ENCODE results near the gene TUT4.
"Not testable (repeated sequence)": the region's sequence is repeated elsewhere in the genome, so short reads cannot be mapped to it uniquely, and the experiment has no call there.

Gene TUT4

DNA sequence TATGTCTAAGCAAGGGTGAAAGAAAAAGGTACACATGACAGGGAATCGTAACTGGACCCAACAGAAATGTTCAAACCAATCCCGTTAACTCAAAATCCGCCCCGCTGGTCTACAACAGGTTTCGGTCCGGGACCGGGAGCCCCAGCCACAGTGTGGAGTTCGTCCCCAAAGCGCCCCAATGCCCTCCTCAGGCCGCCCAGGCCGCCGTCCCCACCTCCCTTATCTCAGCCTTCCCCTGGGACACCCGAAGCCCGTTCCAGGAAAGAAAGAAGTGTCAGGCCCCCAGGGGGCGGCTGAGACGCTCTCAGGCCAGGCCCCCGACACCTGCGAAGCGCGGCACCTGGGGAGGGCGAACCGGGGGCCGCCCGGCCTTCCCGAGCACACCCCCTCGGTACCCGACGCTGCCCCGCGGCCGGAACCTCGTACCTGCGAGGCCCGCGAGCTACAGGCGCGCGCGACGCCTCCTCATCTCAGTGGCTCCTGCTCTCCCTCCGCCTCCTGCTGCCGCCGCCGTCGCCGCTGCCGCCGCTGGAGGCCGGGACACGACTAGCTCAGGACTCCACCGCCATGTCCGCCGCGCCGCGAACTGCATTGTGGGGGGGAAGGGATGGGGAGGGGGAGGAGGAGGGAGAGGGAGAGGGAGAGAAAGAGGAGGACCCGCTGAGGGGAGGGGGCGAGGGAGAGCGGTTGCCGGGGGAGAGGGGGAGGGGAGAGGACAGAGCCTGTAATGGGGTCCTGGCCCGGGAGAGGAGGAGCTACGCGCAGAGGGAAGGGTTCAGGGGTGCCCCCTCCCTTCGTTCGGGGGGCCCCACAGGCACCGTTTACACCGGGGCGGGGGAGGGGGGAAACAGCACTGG lies at the start of gene TUT4:
Gene TUT4, minus strand, starts transcription at position 588 of the 857 bp plus-strand sequence. CDS start 26,812 bp downstream, outside the sequence.
- DNase-seq: peak; percentile 68

GRCh38 chr1:52601991-52602855 lies 49.3 kb upstream of the TUT4 start, which contains the start of gene GPX7:
Gene GPX7 (plus strand): TSS chr1:52602371. CDS start chr1:52602410, 39 bp downstream.
- peak; percentile 59 for DNase-seq

- no peak for DNase-seq
Observed at GRCh38 chr1:52601519-52601918, 48.6 kb upstream of the TUT4 start.

GRCh38 chr1:52600533-52601179 lies 47.8 kb upstream of the TUT4 start:
- DNase-seq: no peak

GRCh38 chr1:52599236-52599635 lies 46.3 kb upstream of the TUT4 start:
- DNase-seq: no peak

- no peak for DNase-seq
Observed at GRCh38 chr1:52598729-52599128, 45.8 kb upstream of the TUT4 start.

DNA sequence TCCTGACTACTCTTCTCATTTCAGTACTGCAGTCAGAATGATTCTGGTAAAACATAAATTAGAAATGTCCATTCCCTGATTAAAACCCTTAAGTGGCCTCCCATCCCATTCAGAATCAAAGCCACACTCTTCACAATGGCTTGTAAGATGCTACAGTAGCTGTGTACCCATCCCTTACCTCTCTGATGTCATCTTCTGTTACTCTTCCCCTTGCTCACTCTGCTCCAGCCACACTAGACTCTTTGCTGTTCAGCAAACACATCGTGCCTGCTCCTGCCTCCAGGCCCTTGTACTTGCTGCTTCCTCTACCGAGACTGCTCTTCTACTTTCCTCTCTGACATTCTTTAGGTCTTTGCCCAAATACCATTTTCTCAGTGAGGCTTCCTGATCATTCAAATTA lies 45.0 kb upstream of the TUT4 start:
- no peak for DNase-seq

DNA sequence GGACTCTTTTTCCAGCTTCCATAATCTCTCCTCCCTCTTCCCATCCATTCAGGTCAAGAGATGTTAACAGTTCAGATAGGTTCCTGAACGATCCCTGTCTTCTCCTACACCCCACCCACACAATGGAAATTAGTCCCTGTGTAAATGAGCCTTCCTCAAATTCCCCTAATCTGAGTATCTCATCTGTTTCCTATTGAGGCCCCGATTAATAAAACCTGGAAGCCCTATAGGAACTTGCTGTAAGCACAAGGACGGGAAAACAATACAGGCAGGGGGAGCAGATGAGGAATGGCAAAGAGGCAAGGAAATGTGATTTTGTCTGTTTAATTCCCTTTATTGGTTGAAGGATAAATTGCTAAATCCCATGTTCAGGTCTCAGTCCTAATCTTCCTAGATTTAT lies 42.2 kb upstream of the TUT4 start:
- no peak for DNase-seq

GRCh38 chr1:52593495-52593894 lies 40.6 kb upstream of the TUT4 start:
- no peak for DNase-seq

GRCh38 chr1:52592637-52593323 lies 39.9 kb upstream of the TUT4 start:
- DNase-seq: no peak

DNA sequence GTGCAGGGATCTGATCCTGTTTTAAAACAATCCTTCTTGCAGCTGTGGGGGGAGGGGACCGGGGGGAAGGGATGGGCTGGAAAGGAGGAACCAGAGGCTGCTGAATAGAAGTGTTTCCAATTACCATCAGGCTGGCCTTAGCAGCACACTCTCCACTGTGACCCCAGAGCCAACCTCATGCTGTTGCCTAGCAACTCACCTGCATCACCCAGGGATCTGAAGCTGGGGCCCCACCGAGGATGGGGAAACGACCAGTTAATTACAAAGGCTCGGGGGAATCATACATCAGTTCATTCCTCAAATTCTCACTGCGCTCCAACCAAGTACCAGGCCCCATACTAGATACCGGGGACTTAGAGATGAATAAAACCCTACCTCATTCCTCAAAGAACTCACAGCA lies 37.4 kb upstream of the TUT4 start:
- no peak for DNase-seq

- DNase-seq: no peak
Observed at GRCh38 chr1:52588535-52588934, 35.6 kb upstream of the TUT4 start.

DNA sequence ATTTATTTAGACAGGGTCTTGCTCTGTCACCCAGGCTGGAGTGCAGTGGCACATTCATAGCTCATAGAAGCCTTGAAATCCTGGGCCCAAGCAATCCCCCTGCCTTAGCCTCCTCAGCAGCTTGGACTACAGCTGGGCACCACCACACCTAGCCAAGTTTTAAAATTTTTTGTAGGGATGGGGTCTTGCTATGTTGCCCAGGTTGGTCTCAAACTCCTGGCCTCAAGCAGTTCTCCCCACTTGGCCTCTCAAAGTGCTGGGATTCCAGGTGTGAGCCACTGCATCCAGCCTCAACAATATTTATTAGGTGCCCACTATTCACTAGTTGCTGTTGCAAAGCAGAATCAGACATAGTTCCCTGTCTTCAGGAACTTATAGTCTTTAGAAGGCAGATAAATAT lies 35.1 kb upstream of the TUT4 start:
- no peak for DNase-seq

- DNase-seq: no peak
Observed at GRCh38 chr1:52585474-52585873, 32.6 kb upstream of the TUT4 start.

- no peak for DNase-seq
Observed at GRCh38 chr1:52582116-52582696, 29.3 kb upstream of the TUT4 start.

DNA sequence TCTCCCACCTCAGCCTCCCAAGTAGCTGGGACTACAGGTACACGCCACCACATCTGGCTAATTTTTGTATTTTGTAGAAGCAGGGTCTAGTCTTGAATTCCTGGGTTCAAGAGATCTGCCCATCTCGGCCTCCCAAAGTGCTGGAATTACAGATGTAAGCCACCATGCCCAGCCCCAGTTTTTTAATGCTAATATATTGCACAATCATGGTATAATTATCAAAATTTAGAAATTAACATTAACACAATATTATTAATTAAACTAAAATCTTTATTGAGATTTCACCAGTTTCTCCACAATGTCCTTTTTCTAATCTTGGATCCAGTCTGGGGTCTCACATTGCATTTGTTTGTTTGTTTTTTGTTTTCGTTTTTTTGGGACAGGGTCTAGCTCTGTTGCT lies 27.4 kb upstream of the TUT4 start:
- DNase-seq: no peak

- DNase-seq: no peak
Observed at GRCh38 chr1:52579415-52579814, 26.5 kb upstream of the TUT4 start.

DNA sequence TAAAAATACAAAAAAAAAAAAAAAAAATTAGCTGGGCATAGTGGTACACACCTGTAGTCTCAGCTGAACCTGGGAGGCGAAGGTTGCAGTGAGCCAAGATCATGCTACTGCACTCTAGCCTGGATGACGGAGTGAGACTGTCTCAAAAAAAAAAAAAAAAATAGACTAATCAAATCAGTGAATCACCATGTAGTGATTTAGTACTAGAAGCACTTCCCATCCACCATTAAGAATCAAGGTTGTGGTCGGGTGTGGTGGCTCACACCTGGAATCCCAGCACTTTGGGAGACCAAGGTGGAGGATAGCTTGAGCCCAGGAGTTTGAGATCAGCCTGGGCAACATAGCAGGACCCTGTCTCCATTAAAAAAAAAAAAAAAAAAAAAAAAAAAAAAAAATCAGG lies 25.2 kb upstream of the TUT4 start:
- DNase-seq: not testable (repeated sequence)

DNA sequence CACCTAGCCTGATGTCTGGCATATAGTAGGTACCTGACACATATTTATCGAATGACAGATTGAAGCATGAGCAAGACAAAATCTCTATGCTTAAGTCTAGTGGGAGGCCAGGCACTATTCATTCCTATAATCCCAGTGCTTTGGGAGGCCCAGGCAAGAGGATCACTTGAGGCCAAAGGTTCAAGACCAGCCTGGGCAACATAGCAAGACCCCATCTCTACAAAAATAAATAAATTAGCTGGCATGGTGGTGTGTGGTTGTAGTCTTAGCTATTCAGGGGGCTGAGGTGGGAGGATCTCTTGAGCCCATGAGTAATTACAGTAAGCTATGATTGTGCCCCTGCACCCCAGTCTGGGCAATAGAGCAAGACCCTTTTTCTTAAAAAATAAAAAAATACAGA lies 23.2 kb upstream of the TUT4 start:
- no peak for DNase-seq

DNA sequence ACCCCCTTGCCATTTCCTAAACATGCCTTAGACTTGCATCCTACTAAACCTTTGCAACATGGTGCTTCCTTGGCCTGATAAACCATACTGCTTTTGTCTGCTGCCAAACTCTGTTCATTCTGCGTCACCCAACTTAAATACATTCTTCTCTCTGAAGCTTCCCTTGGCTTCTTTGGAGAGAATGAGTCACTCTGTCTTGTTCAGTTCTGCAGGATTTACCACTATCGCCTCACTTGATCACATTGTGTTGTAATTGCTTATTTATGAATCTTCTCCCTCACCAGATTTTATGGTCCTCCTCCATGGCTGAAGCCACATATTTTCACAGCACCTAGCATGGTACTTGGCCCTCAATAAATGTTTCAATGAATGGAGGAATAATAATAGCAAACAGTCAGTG lies 21.7 kb upstream of the TUT4 start:
- DNase-seq: no peak

DNA sequence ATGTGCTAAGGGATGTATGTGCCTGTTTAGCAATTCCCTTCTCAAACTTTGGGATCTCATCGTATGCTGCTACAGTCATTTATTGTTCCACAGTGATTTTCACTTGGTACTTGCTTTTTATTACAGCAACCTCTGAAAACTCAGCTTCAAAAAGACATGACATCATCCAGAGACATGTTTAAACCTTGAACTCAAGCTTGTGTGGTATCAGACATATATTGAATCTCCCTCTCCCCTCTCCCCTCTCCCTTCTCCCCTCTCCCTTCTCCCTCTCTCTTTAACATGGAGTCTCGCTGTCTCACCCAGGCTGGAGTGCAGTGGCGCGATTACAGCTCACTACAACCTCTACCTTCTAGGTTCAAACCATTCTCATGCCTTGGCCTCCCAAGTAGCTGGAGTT lies 19.5 kb upstream of the TUT4 start:
- no peak for DNase-seq

- no peak for DNase-seq
Observed at GRCh38 chr1:52571783-52572182, 18.9 kb upstream of the TUT4 start.
